ENCODE measurements around the gene CSTPP1.

The CSTPP1 gene

GRCh38 chr11:46936138-46937110 is at the start of gene CSTPP1:
CSTPP1 (plus strand) TSS chr11:46936761; CDS start chr11:46936806, 45 bp downstream.
- peak; percentile 93 to 98 (median 97) for DNase-seq

- DNase-seq: peak in 1 of 3 experiments; percentile 33
These were observed 47.9 kb upstream of the CSTPP1 start for GRCh38 chr11:46888636-46889035.

- no peak for DNase-seq
These were observed 47.3 kb upstream of the CSTPP1 start for GRCh38 chr11:46889251-46889650.

DNA sequence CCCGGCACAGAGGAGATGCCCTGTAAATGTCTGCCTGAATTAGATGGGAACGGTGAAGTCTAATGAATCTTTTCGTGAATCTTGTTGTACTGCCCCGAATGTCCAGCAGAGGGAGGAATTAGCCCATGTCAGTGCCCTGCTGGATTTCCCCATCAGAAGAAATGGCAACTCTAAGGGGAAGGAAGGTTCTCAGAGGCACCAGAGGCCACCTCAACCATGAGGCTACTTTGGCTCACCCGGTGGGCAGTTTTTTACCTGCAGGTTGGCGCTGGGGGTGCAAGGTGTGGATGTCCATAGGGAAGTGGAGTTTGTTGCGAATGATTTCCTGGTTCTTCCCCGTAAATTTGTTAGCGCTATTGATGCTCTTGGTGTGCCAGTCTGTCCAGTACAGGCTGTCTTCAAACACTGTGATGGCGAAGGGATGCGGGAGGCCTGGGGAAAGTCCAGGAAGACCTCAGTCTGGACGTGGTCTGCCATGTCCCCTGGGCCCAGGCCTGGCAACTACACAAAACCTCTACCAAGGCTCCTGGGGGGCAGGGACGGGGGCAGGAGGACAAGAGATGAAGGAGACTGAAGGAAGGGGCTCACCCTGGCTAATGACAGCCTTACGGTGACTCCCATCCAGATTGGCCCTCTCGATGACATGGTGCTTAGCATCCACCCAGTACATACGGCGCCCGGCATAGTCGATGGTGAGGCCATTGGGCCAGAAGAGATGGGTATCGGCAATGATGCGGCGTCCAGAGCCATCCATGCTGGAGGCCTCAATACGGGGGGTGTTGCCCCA is 46.7 kb upstream of the CSTPP1 start:
- DNase-seq: peak; percentile 74 to 93 (median 91)

GRCh38 chr11:46890665-46891064 is 45.9 kb upstream of the CSTPP1 start:
- no peak for DNase-seq

- DNase-seq: no peak
These were observed 44.5 kb upstream of the CSTPP1 start for GRCh38 chr11:46892109-46892508.

DNA sequence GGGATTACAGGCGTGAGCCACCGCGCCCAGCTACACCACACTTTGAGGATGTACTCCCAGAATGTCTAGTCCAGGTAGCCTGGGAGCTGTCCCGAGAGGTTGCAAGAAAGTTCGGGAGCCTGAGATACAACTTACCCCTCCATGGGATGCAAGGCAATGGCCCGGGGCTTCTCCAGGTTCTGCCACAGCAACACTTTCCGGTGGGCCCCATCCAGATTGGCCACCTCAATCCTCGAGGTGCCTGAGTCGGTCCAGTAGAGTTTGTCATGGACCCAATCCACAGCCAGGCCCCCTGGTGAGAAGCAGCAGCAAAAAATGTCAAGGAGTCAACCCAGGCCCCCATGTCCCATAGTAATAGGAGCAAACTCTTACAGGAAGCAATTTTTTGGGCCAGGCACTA is 43.7 kb upstream of the CSTPP1 start:
- DNase-seq: no peak

DNA sequence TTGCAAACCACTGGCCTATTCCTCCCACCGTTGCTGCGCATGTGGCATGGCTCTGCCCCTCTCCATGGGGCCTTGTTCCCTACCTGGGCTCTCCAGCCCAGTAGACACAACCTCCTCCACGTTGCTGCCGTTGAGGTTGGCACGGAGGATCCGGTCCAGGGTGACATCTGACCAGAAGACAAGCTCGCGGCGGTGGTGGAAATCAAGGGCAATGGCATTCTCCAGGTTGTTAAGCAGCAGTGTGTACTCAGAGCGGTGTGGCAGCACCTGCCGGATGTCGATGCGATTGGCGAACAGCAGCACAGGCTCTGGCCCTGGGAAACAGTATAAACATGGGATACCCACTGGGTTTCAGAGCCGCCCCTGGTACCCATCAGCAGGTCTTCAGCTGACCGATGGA is 42.1 kb upstream of the CSTPP1 start:
- DNase-seq: peak in 2 of 3 experiments; percentile 57 to 79

DNA sequence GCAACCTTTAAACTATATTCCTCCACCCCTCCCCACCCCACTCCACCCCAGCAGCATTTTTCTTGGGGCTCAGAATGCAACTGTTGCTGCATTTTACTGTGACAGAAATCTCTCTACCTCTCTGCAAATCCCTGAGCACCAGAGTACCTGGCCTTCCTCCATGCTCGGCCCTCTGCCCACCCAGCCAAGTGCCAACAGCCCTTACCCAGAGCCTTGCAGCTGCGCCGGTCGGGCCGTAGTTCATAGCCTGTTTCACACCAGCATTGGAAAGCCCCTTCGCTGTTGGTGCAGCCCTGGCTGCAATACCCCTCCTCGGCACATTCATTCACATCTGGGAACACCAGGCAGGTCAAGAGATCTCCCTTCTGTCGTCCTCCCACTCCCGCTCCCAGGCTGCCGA is 41.6 kb upstream of the CSTPP1 start:
- DNase-seq: no peak

- DNase-seq: no peak
These were observed 40.7 kb upstream of the CSTPP1 start for GRCh38 chr11:46895821-46896220.

- peak in 2 of 3 experiments; percentile 54 to 73 for DNase-seq
These were observed 39.7 kb upstream of the CSTPP1 start for GRCh38 chr11:46896719-46897406.

GRCh38 chr11:46898396-46899095 is 38.0 kb upstream of the CSTPP1 start:
- peak in 1 of 3 experiments; percentile 9 for DNase-seq

DNA sequence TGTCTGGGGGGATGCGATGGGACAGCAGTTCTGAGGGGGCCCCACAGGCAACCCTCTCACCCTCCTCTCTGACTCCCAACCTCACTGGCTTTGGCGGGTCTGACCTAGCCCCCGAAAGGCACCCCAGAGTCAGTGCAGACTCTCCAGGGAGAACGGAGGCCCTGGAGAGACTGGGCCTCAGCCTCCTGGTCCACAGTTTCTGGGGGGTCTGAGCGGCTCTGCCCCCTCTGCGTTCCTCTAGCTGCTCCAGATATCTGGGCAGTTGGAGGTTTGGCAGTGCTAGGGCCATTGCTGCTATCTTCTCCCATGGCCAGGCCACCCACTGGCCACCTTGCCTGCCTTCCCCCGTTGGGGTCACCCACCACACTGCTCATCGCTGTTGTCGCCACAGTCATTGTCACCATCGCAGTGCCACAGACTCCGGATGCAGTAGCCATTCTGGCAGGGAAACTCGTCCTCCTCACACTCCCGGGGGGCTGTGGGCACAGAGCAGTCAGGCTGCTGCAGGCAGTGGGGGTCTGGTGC is 37.0 kb upstream of the CSTPP1 start:
- DNase-seq: no peak

- DNase-seq: no peak
These were observed 36.3 kb upstream of the CSTPP1 start for GRCh38 chr11:46900091-46900746.

- peak in 1 of 3 experiments; percentile 9 for DNase-seq
These were observed 35.4 kb upstream of the CSTPP1 start for GRCh38 chr11:46901156-46901555.

DNA sequence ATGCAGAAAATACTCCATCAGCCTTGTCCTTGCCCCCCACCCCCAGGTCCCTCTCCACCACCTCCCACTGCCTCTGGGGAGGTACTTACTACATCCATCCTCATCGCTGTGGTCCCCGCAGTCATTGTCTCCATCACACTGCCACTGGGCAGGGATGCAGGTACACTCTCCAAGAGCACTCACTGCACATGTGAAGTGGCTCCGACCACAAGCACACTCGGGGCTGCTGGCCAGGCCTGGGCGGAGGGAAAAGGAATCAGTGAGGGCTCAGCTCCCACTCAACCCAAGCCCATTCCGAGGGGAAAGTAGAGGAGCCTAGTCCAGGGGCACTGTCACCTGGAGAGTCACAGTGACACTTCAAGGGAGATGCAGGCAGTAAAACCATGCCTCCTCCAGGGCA is 33.9 kb upstream of the CSTPP1 start:
- DNase-seq: peak in 1 of 3 experiments; percentile 75

GRCh38 chr11:46903846-46904245 is 32.7 kb upstream of the CSTPP1 start:
- peak in 2 of 3 experiments; percentile 21 to 69 for DNase-seq

DNA sequence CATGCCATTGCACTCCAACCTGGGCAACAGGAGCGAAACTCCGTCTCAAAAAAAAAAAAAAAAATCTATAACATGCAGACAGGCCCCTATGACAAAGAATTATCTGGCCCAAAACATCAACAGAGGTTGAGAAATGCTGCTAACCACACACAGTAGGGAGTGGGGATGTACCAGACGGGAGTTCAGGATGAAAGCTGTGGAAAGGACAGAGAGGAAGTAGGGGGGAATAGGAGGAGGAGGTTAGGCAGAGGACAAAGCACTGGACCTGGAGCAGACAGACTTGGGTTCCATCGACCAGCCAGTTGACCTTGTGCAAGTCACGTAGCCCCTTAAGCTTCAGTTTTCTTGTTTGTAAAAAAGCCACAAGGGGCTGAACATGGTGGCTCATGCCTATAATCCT is 30.8 kb upstream of the CSTPP1 start:
- DNase-seq: no peak

DNA sequence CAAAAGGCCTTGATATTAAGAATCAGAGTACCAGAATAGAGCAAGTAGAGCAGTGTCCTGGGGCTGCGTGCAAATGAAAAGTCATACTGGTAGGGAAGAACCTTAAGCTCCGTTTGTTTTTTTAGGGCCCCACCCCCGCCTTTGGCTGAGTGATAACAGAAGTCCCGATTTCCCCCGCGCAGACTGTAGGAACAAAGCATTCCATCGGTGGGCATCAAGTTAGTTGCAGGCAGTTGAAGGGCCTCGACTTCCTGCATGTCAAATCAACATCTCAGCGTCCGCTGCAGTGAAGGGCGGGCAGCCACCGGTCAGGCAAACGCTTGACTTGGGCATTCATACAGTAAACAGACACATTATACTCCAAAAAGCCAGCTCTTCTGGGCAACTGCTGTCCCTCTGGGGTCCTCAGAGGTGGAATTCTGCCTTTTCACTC is 29.9 kb upstream of the CSTPP1 start:
- no peak for DNase-seq

- DNase-seq: no peak
These were observed 29.0 kb upstream of the CSTPP1 start for GRCh38 chr11:46907606-46908005.

- peak; percentile 88 to 91 (median 90) for DNase-seq
These were observed 23.9 kb upstream of the CSTPP1 start for GRCh38 chr11:46912526-46913150.

All from NCI-H1417 (cell line).